PC-9 (cell line): ENCODE data around the gene ATF7IP.

Experiments used
- CTCF ChIP-seq: fragments of 200-600 bp; sonication (generic); conservative IDR thresholded peaks from 2 replicates; pipeline ENCODE4 v1.6.1; 2017; ENCODE audit warnings: mixed run types, antibody characterized with exemption, mild to moderate bottlenecking, moderate library complexity
- EZH2 ChIP-seq: fragments of 200-600 bp; sonication (generic); IDR thresholded peaks from 2 replicates; pipeline ENCODE4 v1.8.0; 2017; ENCODE audit warnings: antibody characterized with exemption, low read depth

GRCh38 chr12:14402697-14403096 is 37.2 kb downstream of the ATF7IP start:
- TF ChIP-seq EZH2: no peak
- no peak for TF ChIP-seq CTCF
